K562 (cell line): ENCODE results near the gene DBNDD1. TPM values are rescaled to one million over a fixed set of nuclear protein-coding genes. Genes with fewer than 3 reads are reported as not detected.

Experiments
- ADNP ChIP-seq: fragments of 200-800 bp; sonication (Bioruptor generic); IDR thresholded peaks from 2 replicates; pipeline ENCODE4 v1.6.1; 2016; ENCODE audit warnings: missing genetic modification characterization, missing compliant biosample characterization
- CREB1 ChIP-seq, 2 experiments: sonication (generic) in 1 of 2; formaldehyde crosslinking in 1 of 2; IDR thresholded peaks; 2 replicates each; pipeline versions ENCODE4 v1.6.1 to v1.8.0; 2012 to 2022; ENCODE audit warnings: inconsistent platforms in 1 of 2, mild to moderate bottlenecking in 1 of 2, missing genetic modification reagents in 1 of 2, moderate library complexity in 1 of 2
- CREB5 ChIP-seq: fragments of 250-450 bp; sonication (Bioruptor Pico); IDR thresholded peaks from 2 replicates; pipeline ENCODE4 v1.5.0; 2020; ENCODE audit warnings: mild to moderate bottlenecking
- ESRRB ChIP-seq: fragments of 250-450 bp; sonication (Bioruptor Pico); IDR thresholded peaks from 2 replicates; pipeline ENCODE4 v1.5.0; 2020; ENCODE audit warnings: mild to moderate bottlenecking, moderate library complexity, borderline replicate concordance
- EWSR1 ChIP-seq: fragments of 450-650 bp; IDR thresholded peaks from 2 replicates; pipeline ENCODE4 v1.6.1; 2018; ENCODE audit warnings: borderline replicate concordance, mild to moderate bottlenecking, low read depth, moderate library complexity; ENCODE audit not compliant: partially characterized antibody
- FOXM1 ChIP-seq, 2 experiments: fragments of 450-650 bp in 1 of 2; sonication (generic) in 1 of 2; formaldehyde crosslinking in 1 of 2; IDR thresholded peaks; 2 replicates each; pipeline versions ENCODE4 v1.6.1 to v1.9.0; 2017 to 2022; ENCODE audit warnings: low read depth in 2 of 2, mild to moderate bottlenecking in 2 of 2, missing genetic modification reagents in 1 of 2, moderate library complexity in 1 of 2
- HDAC8 ChIP-seq: fragments of 450-650 bp; IDR thresholded peaks from 2 replicates; pipeline ENCODE4 v1.6.1; 2016; ENCODE audit warnings: mild to moderate bottlenecking, missing genetic modification characterization, moderate library complexity, missing compliant biosample characterization
- HMG20A ChIP-seq: fragments of 450-650 bp; formaldehyde crosslinking; conservative IDR thresholded peaks from 2 replicates; pipeline ENCODE4 v1.4.0; 2020; ENCODE audit warnings: mild to moderate bottlenecking, mixed read lengths
- IRF2 ChIP-seq: sonication (generic); formaldehyde crosslinking; IDR thresholded peaks from 2 replicates; pipeline ENCODE4 v1.8.1; 2022; ENCODE audit warnings: mild to moderate bottlenecking, missing genetic modification reagents
- KLF1 ChIP-seq: fragments of 450-650 bp; IDR thresholded peaks from 2 replicates; pipeline ENCODE4 v1.6.1; 2016; ENCODE audit warnings: missing genetic modification characterization, missing compliant biosample characterization
- MXD1 ChIP-seq: fragments of 250-450 bp; sonication (Bioruptor Pico); IDR thresholded peaks from 2 replicates; pipeline ENCODE4 v1.8.0; 2021; ENCODE audit warnings: borderline replicate concordance, mild to moderate bottlenecking, moderate library complexity; ENCODE audit not compliant: poor library complexity, severe bottlenecking
- NBN ChIP-seq: fragments of 450-650 bp; IDR thresholded peaks from 2 replicates; pipeline ENCODE4 v1.6.1; 2016; ENCODE audit warnings: low read depth, mild to moderate bottlenecking
- NCOA2 ChIP-seq, 2 experiments: fragments of 450-650 bp; IDR thresholded peaks; 2 replicates each; pipeline ENCODE4 v1.6.1; 2018; ENCODE audit warnings: mild to moderate bottlenecking in 2 of 2, moderate library complexity in 1 of 2; ENCODE audit not compliant: partially characterized antibody in 2 of 2
- POLR3G ChIP-seq: IDR thresholded peaks from 2 replicates; pipeline ENCODE4 v1.6.1; 2011; ENCODE audit not compliant: insufficient read length, insufficient replicate concordance; ENCODE audit errors: extremely low read depth
- STAT5B ChIP-seq: fragments of 250-450 bp; sonication (Bioruptor Pico); IDR thresholded peaks from 2 replicates; pipeline ENCODE4 v1.8.0; 2021; ENCODE audit warnings: mild to moderate bottlenecking, inconsistent platforms
- XRCC5 ChIP-seq: fragments of 200-400 bp; formaldehyde crosslinking; IDR thresholded peaks from 2 replicates; pipeline ENCODE4 v1.6.1; 2017; ENCODE audit warnings: low read depth, mild to moderate bottlenecking, low read length
- ZNF217 ChIP-seq: sonication (generic); formaldehyde crosslinking; IDR thresholded peaks from 2 replicates; pipeline ENCODE4 v1.8.0; 2022; ENCODE audit warnings: mild to moderate bottlenecking, missing genetic modification reagents
- ZNF224 ChIP-seq: sonication (generic); formaldehyde crosslinking; IDR thresholded peaks from 2 replicates; pipeline ENCODE4 v1.8.0; 2022; ENCODE audit warnings: mild to moderate bottlenecking, missing genetic modification reagents
- ZNF280A ChIP-seq: fragments of 450-650 bp; IDR thresholded peaks from 2 replicates; pipeline ENCODE4 v1.6.1; 2018; ENCODE audit warnings: mild to moderate bottlenecking, low read depth; ENCODE audit not compliant: partially characterized antibody
- ZNF561 ChIP-seq: fragments of 450-650 bp; formaldehyde crosslinking; conservative IDR thresholded peaks from 2 replicates; pipeline ENCODE4 v1.4.0; 2020; ENCODE audit warnings: mild to moderate bottlenecking, moderate library complexity
- polyA plus RNA-seq, 8 experiments: library from polyadenylated mRNA; depleted of rRNA in 4 of 8; stranded (reverse) in 5 of 8; unstranded in 3 of 8; fragments of >200 nt; fragmentation: Nextera tagmentation in 2 of 8; fragmentation: Illumina TruSeq in 1 of 8; extraction: Ambion mirVana in 2 of 8; extraction: Trizol in 1 of 8; gene quantifications; 2 replicates each; pipeline versions ENCODE4 v1.2.1 to v1.2.3, GENCODE V29; 2011 to 2014; ENCODE audit warnings: inconsistent platforms in 1 of 8, missing spikeins in 1 of 8
- total RNA-seq, 7 experiments: library from RNA; depleted of rRNA in 6 of 7; stranded (reverse); fragments of >200 nt in 6 of 7; fragmentation: Illumina TruSeq in 2 of 7; extraction: Trizol in 2 of 7; gene quantifications; 2 replicates each; pipeline versions ENCODE4 v1.2.1 to v1.2.3, GENCODE V29; 2011 to 2021; ENCODE audit warnings: low replicate concordance in 1 of 7
- TF ChIP-seq, protein P1 (sequence below), 2 experiments: fragments of 200-800 bp in 1 of 2; sonication (Bioruptor generic) in 1 of 2; sonication (generic) in 1 of 2; formaldehyde crosslinking in 1 of 2; IDR thresholded peaks in 1 of 2; conservative IDR thresholded peaks in 1 of 2; 2 replicates each; pipeline versions ENCODE4 v1.5.0 to v1.6.1; 2016 to 2020; ENCODE audit warnings: missing compliant biosample characterization in 1 of 2, missing genetic modification characterization in 1 of 2, missing genetic modification reagents in 1 of 2

The DBNDD1 gene
- total and polyA plus RNA-seq, 9 of the 15 experiments (the other 6 are each of a cell fraction or from before 2014, with no cell fraction given) = 0.55 to 13.0 (median 5.8) TPM

GRCh38 chr16:89972244-89973234 lies 46.7 kb downstream of the DBNDD1 start (continued):
- TF ChIP-seq ZNF280A = no peak
- TF ChIP-seq KLF1 (tag) = peak; percentile 92
- TF ChIP-seq ESRRB (CRISPR knock-in tag) = no peak
- TF ChIP-seq FOXM1 (IDR thresholded peaks at IDR 0.05; ENCODE audit: low read depth) = no peak
- no peak for TF ChIP-seq FOXM1 (CRISPR knock-in tag; IDR thresholded peaks at IDR 0.05; ENCODE audit: low read depth)
- no peak for TF ChIP-seq HMG20A (CRISPR knock-in tag)
- no peak for TF ChIP-seq ZNF217 (CRISPR knock-in tag)
- TF ChIP-seq ZNF561 (CRISPR knock-in tag) = no peak
- no peak for TF ChIP-seq STAT5B (CRISPR knock-in tag)
- TF ChIP-seq XRCC5 = peak; percentile 56; the same call in 1 of the 2 replicates
- TF ChIP-seq NBN = 0 out of 2 replicates have a peak, but pooled peaks have one; percentile 51
- TF ChIP-seq CREB1 (IDR thresholded peaks at IDR 0.05) = peak; percentile 98
- peak; percentile 99 for TF ChIP-seq CREB1 (CRISPR knock-in tag; IDR thresholded peaks at IDR 0.05)
- TF ChIP-seq, protein P1, sequence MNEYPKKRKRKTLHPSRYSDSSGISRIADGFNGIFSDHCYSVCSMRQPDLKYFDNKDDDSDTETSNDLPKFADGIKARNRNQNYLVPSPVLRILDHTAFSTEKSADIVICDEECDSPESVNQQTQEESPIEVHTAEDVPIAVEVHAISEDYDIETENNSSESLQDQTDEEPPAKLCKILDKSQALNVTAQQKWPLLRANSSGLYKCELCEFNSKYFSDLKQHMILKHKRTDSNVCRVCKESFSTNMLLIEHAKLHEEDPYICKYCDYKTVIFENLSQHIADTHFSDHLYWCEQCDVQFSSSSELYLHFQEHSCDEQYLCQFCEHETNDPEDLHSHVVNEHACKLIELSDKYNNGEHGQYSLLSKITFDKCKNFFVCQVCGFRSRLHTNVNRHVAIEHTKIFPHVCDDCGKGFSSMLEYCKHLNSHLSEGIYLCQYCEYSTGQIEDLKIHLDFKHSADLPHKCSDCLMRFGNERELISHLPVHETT (CRISPR knock-in tag; conservative IDR thresholded peaks at IDR 0.05 in 1 of 2, IDR thresholded peaks at IDR 0.05 in 1 of 2) = peak in 1 of 2 experiments; percentile 34; a peak in 1 of 4 replicates
- no peak for TF ChIP-seq EWSR1
- no peak for TF ChIP-seq NCOA2 (IDR thresholded peaks at IDR 0.05; ENCODE audit: partially characterized antibody in 2 of 2)
- TF ChIP-seq CREB5 = no peak
- TF ChIP-seq ADNP (tag) = no peak
- TF ChIP-seq POLR3G = no peak
- TF ChIP-seq IRF2 (CRISPR knock-in tag) = no peak
- 0 out of 2 replicates have a peak, but pooled peaks have one; percentile 47 for TF ChIP-seq HDAC8 (tag)
- no peak for TF ChIP-seq ZNF224 (CRISPR knock-in tag)
- TF ChIP-seq MXD1 (CRISPR knock-in tag) = peak; percentile 27
